Bronchial epithelial cell (primary cell): Measurements from ENCODE around the gene TRIM34. TPM values are rescaled to one million over a fixed set of nuclear protein-coding genes. Genes with fewer than 3 reads are reported as not detected.
"Not testable (repeated sequence)": the region's sequence is repeated elsewhere in the genome, so short reads cannot be mapped to it uniquely, and the experiment has no call there.

Source experiments
- DNase-seq: peaks from one replicate; pipeline ENCODE4 v3.0.0-alpha.2; 2010; ENCODE audit warnings: low read depth
- FAIRE-seq: peaks from 2 replicates; lab custom pipeline; 2011; peaks lifted over from hg19 to GRCh38; lab: Jason Lieb, UNC
- H3K27me3 ChIP-seq: 2 replicates; pipeline ENCODE4 v1.5.1; 2011; ENCODE audit warnings: low read length; ENCODE audit not compliant: control insufficient read depth, insufficient read depth
- H3K36me3 ChIP-seq: 2 replicates; pipeline ENCODE4 v1.5.1; 2011; ENCODE audit warnings: low read length; ENCODE audit not compliant: control insufficient read depth, insufficient read depth
- H3K4me3 ChIP-seq: 2 replicates; pipeline ENCODE4 v1.5.1; 2011; ENCODE audit warnings: mild to moderate bottlenecking, low read depth, low read length, control low read depth
- CTCF ChIP-seq: IDR thresholded peaks from 2 replicates; pipeline ENCODE4 v1.5.1; 2011; ENCODE audit warnings: mild to moderate bottlenecking, moderate library complexity, low read length, control low read depth, inconsistent platforms; ENCODE audit not compliant: insufficient read depth, severe bottlenecking
- total RNA-seq: library from RNA; depleted of rRNA; stranded (reverse); fragments of >200 nt; gene quantifications from 2 replicates; pipeline ENCODE4 v1.2.1, GENCODE V29; 2014

Gene TRIM34
- total RNA-seq, 1 donor from 2014 or later, result 2.9 TPM

- Histone ChIP-seq H3K27me3 (no peaks in the 10 kb centered on the region), H3K4me3 (peak within 1 kb of the TSS; percentile 35), H3K36me3 (no peaks in the 10 kb centered on the region)
- DNase-seq (peak; percentile 96), FAIRE-seq (no peak)
- TF ChIP-seq CTCF, result peak; percentile 80
Observed at GRCh38 chr11:5684646-5685362, 60.0 kb downstream of the TRIM34 start, which contains the start of gene TRIM5. TRIM5 (minus strand) TSS chr11:5685074; CDS start chr11:5680177, 4,897 bp downstream.

GRCh38 chr11:5686426-5686825 is 61.6 kb downstream of the TRIM34 start:
- H3K36me3 ChIP-seq, result no peaks in the 10 kb centered on the region
- no peak for TF ChIP-seq CTCF
- no peak for FAIRE-seq
- H3K27me3 ChIP-seq, result no peaks in the 10 kb centered on the region
- no peak overlapping the region for H3K4me3 ChIP-seq
- no peak for DNase-seq

- no peak for TF ChIP-seq CTCF
- no peaks in the 10 kb centered on the region for H3K27me3 ChIP-seq
- FAIRE-seq (no peak), DNase-seq (no peak)
- H3K4me3 ChIP-seq, result no peak overlapping the region
- H3K36me3 ChIP-seq, result no peaks in the 10 kb centered on the region
Observed at GRCh38 chr11:5688482-5688881, 63.7 kb downstream of the TRIM34 start.

- DNase-seq (peak; percentile 50), FAIRE-seq (no peak)
- Histone ChIP-seq H3K4me3 (peak within 1 kb of the TSS; percentile 42), H3K36me3 (no peaks in the 10 kb centered on the region), H3K27me3 (no peaks in the 10 kb centered on the region)
- TF ChIP-seq CTCF, result no peak
Observed at GRCh38 chr11:5689551-5689983, 64.8 kb downstream of the TRIM34 start, which contains the start of gene TRIM22. TRIM22 (plus strand) TSS chr11:5689790; CDS start chr11:5696233, 6,443 bp downstream.

GRCh38 chr11:5690216-5690615 is 65.4 kb downstream of the TRIM34 start:
- no peaks in the 10 kb centered on the region for H3K36me3 ChIP-seq
- peak overlapping the region; percentile 42 for H3K4me3 ChIP-seq
- DNase-seq, result peak; percentile 43
- TF ChIP-seq CTCF, result no peak
- H3K27me3 ChIP-seq, result no peaks in the 10 kb centered on the region
- no peak for FAIRE-seq

GRCh38 chr11:5690736-5691135 is 65.9 kb downstream of the TRIM34 start:
- no peaks in the 10 kb centered on the region for H3K27me3 ChIP-seq
- no peaks in the 10 kb centered on the region for H3K36me3 ChIP-seq
- peak; percentile 9 for DNase-seq
- no peak for FAIRE-seq
- peak overlapping the region; percentile 42 for H3K4me3 ChIP-seq
- TF ChIP-seq CTCF, result no peak

GRCh38 chr11:5691238-5691963 is 66.6 kb downstream of the TRIM34 start:
- not testable (repeated sequence) for H3K27me3 ChIP-seq, FAIRE-seq, DNase-seq, H3K36me3 ChIP-seq
- peak overlapping the region; percentile 42 for H3K4me3 ChIP-seq
